NCI-H1092 (cell line): Measurements from ENCODE around the gene INO80C.
A peak's percentile ranks its signal among the peaks of the same experiment; 100 is the strongest.
"Not testable (repeated sequence)": the region's sequence is repeated elsewhere in the genome, so short reads cannot be mapped to it uniquely, and the experiment has no call there.

Experiments used
- DNase-seq: peaks from one replicate; lab custom pipeline; 2025; lab: John Stamatoyannopoulos, UW

Gene INO80C

GRCh38 chr18:35460736-35461161, 37.0 kb downstream of the INO80C start:
- no peak for DNase-seq

GRCh38 chr18:35459997-35460396, 37.8 kb downstream of the INO80C start:
- no peak for DNase-seq

- no peak for DNase-seq
These were observed 38.9 kb downstream of the INO80C start for GRCh38 chr18:35458677-35459441.

- DNase-seq: peak; percentile 28
These were observed 39.5 kb downstream of the INO80C start for GRCh38 chr18:35458271-35458670.

- DNase-seq: no peak
These were observed 40.5 kb downstream of the INO80C start for GRCh38 chr18:35457140-35457704.

GRCh38 chr18:35455926-35456763, 41.6 kb downstream of the INO80C start:
- DNase-seq: no peak

GRCh38 chr18:35454803-35455202, 43.0 kb downstream of the INO80C start:
- no peak for DNase-seq

- DNase-seq: not testable (repeated sequence)
These were observed 44.7 kb downstream of the INO80C start for GRCh38 chr18:35453065-35453464.

GRCh38 chr18:35451916-35452315, 45.8 kb downstream of the INO80C start:
- DNase-seq: no peak

- DNase-seq: no peak
These were observed 46.7 kb downstream of the INO80C start for GRCh38 chr18:35451032-35451431.

- DNase-seq: no peak
These were observed 53.1 kb downstream of the INO80C start for GRCh38 chr18:35444636-35445035.

GRCh38 chr18:35443847-35444246, 53.9 kb downstream of the INO80C start:
- DNase-seq: no peak

GRCh38 chr18:35443434-35443833, 54.3 kb downstream of the INO80C start:
- no peak for DNase-seq

- DNase-seq: no peak
These were observed 55.1 kb downstream of the INO80C start for GRCh38 chr18:35442701-35443100.

GRCh38 chr18:35441857-35442595, 55.7 kb downstream of the INO80C start:
- no peak for DNase-seq

GRCh38 chr18:35438480-35439234, 59.1 kb downstream of the INO80C start:
- DNase-seq: no peak

- no peak for DNase-seq
These were observed 59.9 kb downstream of the INO80C start for GRCh38 chr18:35437836-35438235.

GRCh38 chr18:35436076-35436649, 61.6 kb downstream of the INO80C start:
- DNase-seq: no peak

- DNase-seq: no peak
These were observed 62.4 kb downstream of the INO80C start for GRCh38 chr18:35435401-35435800.

- DNase-seq: no peak
These were observed 65.2 kb downstream of the INO80C start for GRCh38 chr18:35432565-35433001.

- no peak for DNase-seq
These were observed 66.4 kb downstream of the INO80C start for GRCh38 chr18:35431374-35431741.
